Measurements from ENCODE around the gene ST8SIA6. TPM values are rescaled to one million over a fixed set of nuclear protein-coding genes. Genes with fewer than 3 reads are reported as not detected.

ST8SIA6 gene
- total RNA-seq, 4 donors from 2014 or later: 0.45 to 5.6 (median 1.5) TPM

DNA sequence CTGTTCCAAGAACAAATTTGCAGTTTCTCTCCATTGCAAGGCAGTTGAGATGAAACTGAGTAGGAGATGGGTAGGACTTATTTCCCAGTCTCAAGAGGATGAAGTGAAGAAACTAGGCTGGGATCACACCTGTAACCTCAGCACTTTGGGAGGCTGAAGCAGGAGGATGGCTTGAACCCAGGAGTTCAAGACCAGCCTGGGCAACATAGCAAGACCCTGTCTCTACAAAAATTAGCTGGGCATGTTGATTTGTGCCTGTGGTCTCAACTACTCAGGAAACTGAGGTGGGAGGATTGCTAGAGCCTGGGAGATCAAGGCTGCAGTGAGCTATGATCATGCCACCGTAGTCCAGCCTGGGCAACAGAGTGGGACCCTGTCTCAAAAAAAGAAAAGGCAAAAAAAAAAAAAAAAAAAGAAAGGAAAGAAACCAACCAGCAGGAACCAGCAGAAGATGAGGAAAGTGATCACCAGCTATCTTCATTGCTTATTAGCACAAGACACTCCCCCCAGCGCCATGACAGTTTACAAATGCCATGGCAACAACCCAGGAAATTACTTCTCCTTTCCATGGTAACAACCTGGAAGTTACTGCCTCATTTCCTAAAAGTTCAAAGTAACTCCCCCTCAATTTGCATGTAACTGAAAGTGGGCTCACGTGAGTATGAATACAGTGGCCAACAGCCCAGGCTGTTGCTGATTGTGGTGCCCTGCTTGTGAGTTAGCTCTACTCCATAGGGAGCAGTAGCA, 18.3 kb upstream of the ST8SIA6 start:
- H3K27me3 ChIP-seq: no peaks in the 10 kb centered on the region
- intact Hi-C loops (cut with DNase I): no loop called here
- no peaks in the 10 kb centered on the region for H3K4me1 ChIP-seq
- H3K27ac ChIP-seq: no peak overlapping the region
- no peak overlapping the region for H3K4me3 ChIP-seq (replicated peaks in 1 of 3)
- no peak for TF ChIP-seq POLR2A (IDR thresholded peaks at IDR 0.05)
- TF ChIP-seq CTCF (IDR thresholded peaks at IDR 0.05): no peak
- DNase-seq: no peak
- no peaks in the 10 kb centered on the region for H3K36me3 ChIP-seq
- 80 to 83% methylated on average over 3 of the region's 3 CpGs for WGBS, 2 donors
- no peaks in the 10 kb centered on the region for H3K9me3 ChIP-seq

DNA sequence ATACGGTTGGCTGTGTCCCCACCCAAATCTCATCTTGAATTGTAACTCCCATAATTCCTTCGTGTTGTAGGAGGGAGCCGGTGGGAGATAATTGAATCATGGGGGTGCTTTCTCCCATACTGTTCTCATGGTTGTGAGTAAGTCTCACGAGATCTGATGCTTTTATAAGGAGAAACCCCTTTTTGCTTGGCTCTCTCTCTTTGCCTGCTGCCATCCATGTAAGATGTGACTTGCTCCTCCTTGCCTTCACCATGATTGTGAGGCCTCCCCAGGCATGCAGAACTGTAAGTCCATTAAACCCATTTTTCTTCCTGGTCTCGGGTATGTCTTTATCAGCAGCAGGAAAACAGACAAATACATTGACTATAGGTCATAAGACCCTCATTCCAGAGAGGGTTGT, 15.9 kb upstream of the ST8SIA6 start:
- no peak for DNase-seq
- no peak for TF ChIP-seq POLR2A (IDR thresholded peaks at IDR 0.05)
- no peak for TF ChIP-seq CTCF (IDR thresholded peaks at IDR 0.05)
- intact Hi-C loops (cut with DNase I): no loop called here

DNA sequence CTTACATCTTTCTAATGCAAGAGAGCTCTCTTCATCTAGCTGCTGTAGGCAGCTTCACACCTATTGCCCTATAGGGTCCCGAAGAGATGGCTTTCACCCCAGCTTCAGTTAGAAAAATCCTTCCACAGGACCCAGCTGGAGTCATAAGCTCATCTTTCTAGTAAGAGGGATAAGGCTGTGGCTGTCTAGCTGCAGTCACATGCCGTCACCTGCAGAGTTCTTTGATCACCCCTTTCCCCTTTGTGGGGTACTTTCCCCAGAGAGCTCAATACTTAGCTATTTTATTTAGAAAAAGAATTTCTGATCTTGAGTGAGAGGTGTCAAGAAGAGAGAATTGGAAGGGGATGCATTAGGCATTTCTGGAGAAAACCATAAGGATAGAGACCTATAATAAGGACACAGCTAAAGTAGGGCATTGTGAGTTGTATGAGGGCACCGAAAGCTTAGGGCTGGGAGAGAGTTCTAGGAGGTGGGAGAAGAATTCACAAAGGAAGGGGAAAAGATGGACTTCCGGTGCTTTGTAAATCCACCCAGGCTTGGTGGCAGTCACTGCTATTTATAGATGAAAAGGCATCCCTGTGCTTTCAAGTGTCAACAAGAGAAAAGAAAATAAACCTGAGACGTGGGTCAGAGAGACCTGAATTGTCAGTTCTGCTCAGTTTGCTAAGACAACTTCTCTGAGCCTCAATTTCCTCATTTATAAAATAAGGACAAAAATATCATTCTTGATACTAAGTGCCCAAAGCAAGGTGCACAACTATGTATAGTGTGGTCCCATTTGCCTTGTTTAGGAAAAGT, 11.1 kb upstream of the ST8SIA6 start:
- no peak overlapping the region for H3K4me3 ChIP-seq (replicated peaks in 1 of 3)
- no peaks in the 10 kb centered on the region for H3K36me3 ChIP-seq
- intact Hi-C loops (cut with DNase I): no loop called here
- no peak overlapping the region for H3K27ac ChIP-seq
- H3K9me3 ChIP-seq: no peaks in the 10 kb centered on the region
- 50 to 57% methylated on average over 5 of the region's 5 CpGs for WGBS, 2 donors
- H3K4me1 ChIP-seq: no peaks in the 10 kb centered on the region
- no peak for TF ChIP-seq POLR2A (IDR thresholded peaks at IDR 0.05)
- TF ChIP-seq CTCF (IDR thresholded peaks at IDR 0.05): no peak
- no peak for DNase-seq
- H3K27me3 ChIP-seq: no peaks in the 10 kb centered on the region

More for the DNA sequence above, 15.9 kb upstream of the ST8SIA6 start:
- Histone ChIP-seq H3K27ac (no peak overlapping the region), H3K9me3 (no peaks in the 10 kb centered on the region), H3K4me1 (no peaks in the 10 kb centered on the region), H3K4me3 (replicated peaks in 1 of 3) (no peak overlapping the region), H3K27me3 (no peaks in the 10 kb centered on the region), H3K36me3 (no peaks in the 10 kb centered on the region)
- 92% methylated on average over 5 of the region's 5 CpGs for WGBS, 2 donors

DNA sequence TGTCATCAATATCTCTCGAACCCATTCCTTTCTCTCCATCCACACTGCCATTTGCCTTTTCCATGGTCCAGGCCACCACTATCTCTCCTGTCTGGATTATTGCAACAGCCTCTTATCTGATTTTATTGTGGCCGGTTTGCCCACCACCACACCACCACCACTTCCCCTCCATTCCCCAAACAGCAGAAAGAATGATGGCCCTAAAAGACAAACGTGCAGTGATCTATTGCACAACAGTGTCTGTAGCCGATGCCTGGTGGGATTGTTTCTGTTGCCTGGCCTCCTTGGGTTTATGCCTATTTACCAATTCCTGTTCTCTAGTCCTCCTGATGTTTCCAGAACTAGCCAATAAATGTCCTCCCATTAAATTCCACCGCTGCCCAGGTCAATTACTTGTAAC, 10.2 kb upstream of the ST8SIA6 start:
- WGBS, 2 donors: 91 to 92% methylated on average over 5 of the region's 5 CpGs
- intact Hi-C loops (cut with DNase I): no loop called here
- Histone ChIP-seq H3K36me3 (no peaks in the 10 kb centered on the region), H3K27ac (no peak overlapping the region), H3K4me1 (no peaks in the 10 kb centered on the region), H3K27me3 (no peaks in the 10 kb centered on the region), H3K4me3 (replicated peaks in 1 of 3) (no peak overlapping the region), H3K9me3 (no peaks in the 10 kb centered on the region)
- TF ChIP-seq CTCF (IDR thresholded peaks at IDR 0.05) (no peak), POLR2A (IDR thresholded peaks at IDR 0.05) (no peak)
- no peak for DNase-seq

DNA sequence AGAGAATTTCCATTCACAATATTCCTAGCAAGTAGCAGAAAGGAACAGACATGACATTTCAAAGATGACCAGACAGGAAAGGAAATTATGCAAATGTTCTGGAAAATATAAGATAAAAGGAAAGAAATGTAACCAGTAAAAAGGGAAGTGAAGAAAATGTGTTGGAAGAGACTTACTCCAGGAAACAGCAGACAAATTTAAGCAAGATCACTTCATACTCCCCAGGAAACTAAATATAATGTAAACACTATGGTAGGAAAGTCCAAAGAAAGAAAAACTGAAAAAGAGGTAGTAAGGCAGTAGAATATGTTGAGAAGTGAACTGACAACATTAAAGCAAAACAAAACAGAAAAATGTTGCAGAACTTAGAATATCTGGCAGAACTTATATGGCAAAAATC, 6.4 kb upstream of the ST8SIA6 start:
- no peak overlapping the region for H3K4me3 ChIP-seq (replicated peaks in 1 of 3)
- no peaks in the 10 kb centered on the region for H3K9me3 ChIP-seq
- intact Hi-C loops (cut with DNase I): no loop called here
- no peaks in the 10 kb centered on the region for H3K27me3 ChIP-seq
- no peak for TF ChIP-seq POLR2A (IDR thresholded peaks at IDR 0.05)
- no peak for TF ChIP-seq CTCF (IDR thresholded peaks at IDR 0.05)
- H3K27ac ChIP-seq: no peak overlapping the region
- DNase-seq: no peak
- no peaks in the 10 kb centered on the region for H3K4me1 ChIP-seq
- no peaks in the 10 kb centered on the region for H3K36me3 ChIP-seq
